ENCODE results near the gene DDAH2. TPM values are rescaled to one million over a fixed set of nuclear protein-coding genes. Genes with fewer than 3 reads are reported as not detected.
A peak's percentile ranks its signal among the peaks of the same experiment; 100 is the strongest.

The DDAH2 gene
- polyA plus RNA-seq, 3 donors = 29.8 to 56.0 (median 30.6) TPM

DNA sequence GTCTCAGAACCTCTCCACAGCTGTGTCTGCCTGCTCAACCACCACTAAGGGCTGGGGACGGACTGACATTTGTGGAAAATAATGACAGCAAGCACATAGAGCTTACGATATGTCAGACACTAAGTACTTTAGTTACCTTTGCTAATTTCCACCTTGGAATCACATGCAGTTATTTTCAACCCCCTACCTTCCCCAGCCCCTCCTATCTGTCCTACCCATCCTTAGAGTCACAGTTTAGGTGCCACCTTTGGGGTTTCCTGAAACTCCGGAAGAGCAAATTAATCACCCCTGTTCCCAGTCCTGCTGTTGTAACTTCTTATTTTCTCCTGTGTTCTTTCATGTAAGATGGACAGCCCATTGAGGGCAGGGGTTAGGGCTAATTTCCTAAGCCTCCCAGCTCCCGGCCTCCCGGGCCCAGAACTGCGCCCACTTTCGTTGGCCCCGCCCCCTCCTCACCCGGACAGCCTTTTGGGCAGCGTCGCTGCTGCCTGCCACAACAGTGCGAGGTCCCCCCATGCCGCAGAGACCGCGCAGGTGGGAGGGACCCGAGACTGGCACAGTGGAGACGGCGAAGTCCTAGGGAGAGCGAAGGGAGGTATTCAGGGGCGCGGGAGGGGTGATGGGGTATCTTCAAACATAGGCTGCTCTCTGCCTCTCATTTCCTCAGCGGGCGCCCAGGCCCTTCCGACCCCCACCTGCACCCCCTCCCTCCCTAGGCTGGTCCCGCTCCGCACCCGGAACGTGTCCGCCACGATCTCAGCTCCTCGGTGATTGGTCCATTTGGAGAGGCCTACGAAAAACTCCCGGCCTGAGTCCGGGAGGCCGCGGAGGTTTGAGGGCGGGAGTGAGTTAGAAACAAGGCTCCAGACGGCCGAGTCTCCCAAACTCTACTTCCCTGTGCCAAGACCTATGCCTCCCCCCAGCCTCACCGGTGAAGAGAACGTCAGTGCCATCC is 1.1 kb downstream of the DDAH2 start:
- intact Hi-C loops (cut with micrococcal nuclease) = loop anchor here (1.0 to 10.0 kb wide), 5 partner anchors 8 to 107 kb away; partner anchors contain the start of genes ABHD16A (in 1 of the 2), CLIC1 (in 1 of the 2) and LY6G5C (in 1 of the 2)
- H3K9me3 ChIP-seq (replicated peaks in 1 of 2; ENCODE audit: control insufficient read depth in 1 of 2, insufficient read depth in 1 of 2, low read length in 2 of 2) = no peaks in the 10 kb centered on the region
- H3K79me2 ChIP-seq (ENCODE audit: insufficient read depth, low read length) = peaks cover 44% of the 10 kb centered on the region
- TF ChIP-seq, protein P1, sequence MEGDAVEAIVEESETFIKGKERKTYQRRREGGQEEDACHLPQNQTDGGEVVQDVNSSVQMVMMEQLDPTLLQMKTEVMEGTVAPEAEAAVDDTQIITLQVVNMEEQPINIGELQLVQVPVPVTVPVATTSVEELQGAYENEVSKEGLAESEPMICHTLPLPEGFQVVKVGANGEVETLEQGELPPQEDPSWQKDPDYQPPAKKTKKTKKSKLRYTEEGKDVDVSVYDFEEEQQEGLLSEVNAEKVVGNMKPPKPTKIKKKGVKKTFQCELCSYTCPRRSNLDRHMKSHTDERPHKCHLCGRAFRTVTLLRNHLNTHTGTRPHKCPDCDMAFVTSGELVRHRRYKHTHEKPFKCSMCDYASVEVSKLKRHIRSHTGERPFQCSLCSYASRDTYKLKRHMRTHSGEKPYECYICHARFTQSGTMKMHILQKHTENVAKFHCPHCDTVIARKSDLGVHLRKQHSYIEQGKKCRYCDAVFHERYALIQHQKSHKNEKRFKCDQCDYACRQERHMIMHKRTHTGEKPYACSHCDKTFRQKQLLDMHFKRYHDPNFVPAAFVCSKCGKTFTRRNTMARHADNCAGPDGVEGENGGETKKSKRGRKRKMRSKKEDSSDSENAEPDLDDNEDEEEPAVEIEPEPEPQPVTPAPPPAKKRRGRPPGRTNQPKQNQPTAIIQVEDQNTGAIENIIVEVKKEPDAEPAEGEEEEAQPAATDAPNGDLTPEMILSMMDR (IDR thresholded peaks at IDR 0.05) = no peak
- peak overlapping the region; percentile 96 to 99 (median 98) for H3K27ac Mint-ChIP-seq
- H3K4me2 ChIP-seq (replicated peaks; ENCODE audit: extremely low read depth, low read length, poor library complexity, severe bottlenecking) = peak overlapping the region; percentile 92
- peaks cover 4 to 11% (median 10%) of the 10 kb centered on the region in 3 donors for H3K27me3 Mint-ChIP-seq (ENCODE audit: low read depth in 3 of 3)
- H3K4me1 ChIP-seq (ENCODE audit: control insufficient read depth in 1 of 2, insufficient read depth in 2 of 2, low read length in 2 of 2) = peaks cover 61 to 75% of the 10 kb centered on the region in 2 donors
- H3K27ac ChIP-seq (ENCODE audit: low read depth in 1 of 2, low read length in 2 of 2) = peak overlapping the region; percentile 94 to 96
- no peak overlapping the region for H2AFZ ChIP-seq (ENCODE audit: insufficient read depth, low read depth, low read length, poor library complexity, severe bottlenecking)
- H3K36me3 Mint-ChIP-seq = peaks cover 53 to 55% of the 10 kb centered on the region in 2 donors
- H3K4me3 Mint-ChIP-seq = peak overlapping the region; percentile 96
- peak overlapping the region; percentile 71 for H3K9ac ChIP-seq (ENCODE audit: insufficient read depth, low read length, poor library complexity, severe bottlenecking)
- peaks cover 26 to 27% of the 10 kb centered on the region in 2 donors for H3K36me3 ChIP-seq (replicated peaks in 1 of 2; ENCODE audit: control insufficient read depth in 1 of 2, insufficient read depth in 2 of 2, low read length in 2 of 2)
- DNase-seq = peak in 2 of 3 donors; percentile 81 to 84
- H3K9me3 Mint-ChIP-seq = peaks cover 0 to 4% (median 0%) of the 10 kb centered on the region in 7 donors
- peaks cover 29% of the 10 kb centered on the region for H4K20me1 ChIP-seq (ENCODE audit: insufficient read depth, low read length)
- no peaks in the 10 kb centered on the region for H3K27me3 ChIP-seq (ENCODE audit: control insufficient read depth in 2 of 2, insufficient read depth in 2 of 2, low read length in 2 of 2)
- 79% methylated on average over 13 of the region's 41 CpGs for WGBS (ENCODE audit: insufficient coverage)
- H3K4me3 ChIP-seq (replicated peaks in 1 of 3; ENCODE audit: low read depth in 2 of 3, low read length in 3 of 3) = peak overlapping the region in 2 of 3 experiments; percentile 81 to 87
- H3K4me1 Mint-ChIP-seq = peaks cover 67% of the 10 kb centered on the region

DNA sequence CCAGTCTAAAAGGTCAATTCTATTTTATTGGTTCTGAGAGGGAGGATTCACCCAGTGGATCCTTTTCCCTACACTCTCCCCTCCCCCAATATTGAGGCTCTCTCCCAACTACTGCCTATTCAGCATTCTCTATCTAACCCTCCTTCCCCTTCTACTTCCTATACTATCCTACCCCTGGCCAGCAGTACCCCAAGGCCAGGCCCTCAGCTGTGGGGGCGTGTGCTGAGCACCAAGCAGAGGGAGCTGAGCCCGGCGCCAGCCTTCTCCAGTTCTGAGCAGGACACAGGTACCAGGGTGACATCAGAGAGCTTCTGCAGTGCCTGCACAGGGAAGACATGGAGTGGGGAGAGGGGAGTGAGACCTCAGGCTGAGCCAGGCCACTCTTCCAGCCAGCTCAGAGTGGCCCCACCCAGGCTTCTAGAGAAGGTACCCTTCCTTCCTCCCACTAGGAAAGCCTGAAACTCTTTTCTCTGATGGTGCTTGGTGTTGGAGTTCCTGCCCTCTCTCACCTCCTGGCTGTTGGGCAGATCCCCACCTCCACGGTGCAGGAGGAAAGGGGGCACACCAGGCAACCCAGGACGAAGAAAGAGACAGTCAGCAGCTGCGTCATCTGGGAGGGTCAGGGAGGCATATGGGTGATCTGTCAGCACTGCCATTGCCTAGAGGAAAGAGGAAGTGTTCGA is 1.9 kb downstream of the DDAH2 start:
- Mint-ChIP-seq H3K4me1 (peaks cover 66% of the 10 kb centered on the region), H3K9me3 (peaks cover 0 to 4% (median 0%) of the 10 kb centered on the region in 7 donors), H3K36me3 (peaks cover 48 to 49% of the 10 kb centered on the region in 2 donors), H3K4me3 (peak overlapping the region; percentile 68 to 70), H3K27ac (peak overlapping the region; percentile 96 to 99 (median 98)), H3K27me3 (ENCODE audit: low read depth in 3 of 3) (peaks cover 4 to 11% (median 10%) of the 10 kb centered on the region in 3 donors)
- Histone ChIP-seq H3K4me2 (replicated peaks; ENCODE audit: extremely low read depth, low read length, poor library complexity, severe bottlenecking) (peak overlapping the region; percentile 92), H2AFZ (ENCODE audit: insufficient read depth, low read depth, low read length, poor library complexity, severe bottlenecking) (peak overlapping the region; percentile 60), H3K9ac (ENCODE audit: insufficient read depth, low read length, poor library complexity, severe bottlenecking) (peak overlapping the region; percentile 71), H3K9me3 (replicated peaks in 1 of 2; ENCODE audit: control insufficient read depth in 1 of 2, insufficient read depth in 1 of 2, low read length in 2 of 2) (no peaks in the 10 kb centered on the region), H3K27ac (ENCODE audit: low read depth in 1 of 2, low read length in 2 of 2) (peak overlapping the region; percentile 94 to 96), H3K27me3 (ENCODE audit: control insufficient read depth in 2 of 2, insufficient read depth in 2 of 2, low read length in 2 of 2) (no peaks in the 10 kb centered on the region), H3K4me1 (ENCODE audit: control insufficient read depth in 1 of 2, insufficient read depth in 2 of 2, low read length in 2 of 2) (peaks cover 55 to 68% of the 10 kb centered on the region in 2 donors), H4K20me1 (ENCODE audit: insufficient read depth, low read length) (peaks cover 21% of the 10 kb centered on the region), H3K36me3 (replicated peaks in 1 of 2; ENCODE audit: control insufficient read depth in 1 of 2, insufficient read depth in 2 of 2, low read length in 2 of 2) (peaks cover 18% of the 10 kb centered on the region in 2 donors), H3K79me2 (ENCODE audit: insufficient read depth, low read length) (peaks cover 36% of the 10 kb centered on the region), H3K4me3 (replicated peaks in 1 of 3; ENCODE audit: low read depth in 2 of 3, low read length in 3 of 3) (peak overlapping the region in 1 of 3 experiments; percentile 87)
- 62% methylated on average over 4 of the region's 7 CpGs for WGBS (ENCODE audit: insufficient coverage)
- intact Hi-C loops (cut with micrococcal nuclease) = loop anchor here (2.0 to 10.0 kb wide), 4 partner anchors 24 to 108 kb away; partner anchors contain the start of genes ABHD16A (in 1 of the 2) and LY6G5C (in 1 of the 2)
- peak; percentile 87 to 94 (median 93) for DNase-seq
- TF ChIP-seq, protein P1 (IDR thresholded peaks at IDR 0.05) = no peak
